ENCODE measurements around the gene DDX50.

The DDX50 gene

GRCh38 chr10:68981074-68981473 lies 80.0 kb downstream of the DDX50 start:
- no peak for DNase-seq

GRCh38 chr10:68982389-68982788 lies 81.3 kb downstream of the DDX50 start:
- DNase-seq = no peak

- DNase-seq = no peak
Measured at GRCh38 chr10:68987611-68988010, 86.5 kb downstream of the DDX50 start.

GRCh38 chr10:68988530-68989316 lies 87.6 kb downstream of the DDX50 start, which contains the start of gene KIFBP:
KIFBP (plus strand) TSS chr10:68988803; CDS start chr10:68988833, 30 bp downstream.
- DNase-seq = peak; percentile 48 to 98 (median 94)

GRCh38 chr10:68989317-68989990 lies 88.3 kb downstream of the DDX50 start:
- peak in 6 of 58 donors; percentile 9 to 53 (median 28) for DNase-seq

GRCh38 chr10:68992636-68993440 lies 91.7 kb downstream of the DDX50 start:
- peak in 4 of 58 donors; percentile 1 to 26 (median 14) for DNase-seq
